Measurements from ENCODE around the gene PKDREJ. TPM values are rescaled to one million over a fixed set of nuclear protein-coding genes. Genes with fewer than 3 reads are reported as not detected.

PKDREJ gene
- polyA plus RNA-seq, 1 donor (not counting 4 experiments of a cell fraction or from before 2014, with no cell fraction given): 0.01 TPM

- Histone ChIP-seq H3K4me3 (ENCODE audit: control insufficient read depth in 2 of 3, extremely low read depth in 1 of 3, insufficient read depth in 2 of 3, low read depth in 1 of 3, low read length in 3 of 3) (peak overlapping the region; percentile 54 to 91 (median 80)), H2AFZ (ENCODE audit: control insufficient read depth, low read length) (peak overlapping the region; percentile 71), H3K4me1 (ENCODE audit: control insufficient read depth, extremely low read depth, insufficient read depth, low read length) (peaks cover 13% of the 10 kb centered on the region), H3K27me3 (ENCODE audit: control insufficient read depth, extremely low read depth, insufficient read depth, low read length) (no peaks in the 10 kb centered on the region), H3K9ac (ENCODE audit: control insufficient read depth, extremely low read depth, insufficient read depth, low read length) (peak overlapping the region; percentile 84), H3K9me1 (ENCODE audit: control insufficient read depth, extremely low read depth, insufficient read depth, low read length) (no peaks in the 10 kb centered on the region), H3K4me2 (ENCODE audit: control insufficient read depth, extremely low read depth, insufficient read depth, low read depth, low read length) (peak overlapping the region; percentile 98), H4K20me1 (ENCODE audit: control insufficient read depth, extremely low read depth, insufficient read depth, low read length) (no peaks in the 10 kb centered on the region), H3K79me2 (ENCODE audit: control insufficient read depth, insufficient read depth, low read length) (peaks cover 30% of the 10 kb centered on the region), H3K36me3 (ENCODE audit: control insufficient read depth in 2 of 2, extremely low read depth in 1 of 2, insufficient read depth in 2 of 2, low read length in 2 of 2) (peaks cover 5 to 27% of the 10 kb centered on the region in 2 experiments), H3K27ac (ENCODE audit: control insufficient read depth, insufficient read depth, low read length) (peak overlapping the region; percentile 78), H3K9me3 (ENCODE audit: control insufficient read depth, low read depth, low read length) (no peaks in the 10 kb centered on the region)
- TF ChIP-seq EZH2 (IDR thresholded peaks at IDR 0.05; ENCODE audit: low read length): no peak
- TF ChIP-seq CTCF (optimal IDR thresholded peaks at IDR 0.05 in 1 of 3, IDR thresholded peaks at IDR 0.05 in 1 of 3, conservative IDR thresholded peaks at IDR 0.05 in 1 of 3; ENCODE audit: extremely low read depth in 1 of 3, insufficient read depth in 2 of 3, low read length in 3 of 3): no peak
- no peak for DNase-seq (ENCODE audit: low read depth, low spot score)
- no peak for FAIRE-seq
- dilution Hi-C loops (cut with MboI; ENCODE audit: extremely low pct_ligation_motif_present, low sequenced_read_pairs): no loop called here
Observed at GRCh38 chr22:46297151-46297812, 34.1 kb upstream of the PKDREJ start.

GRCh38 chr22:46296257-46297150 lies 33.4 kb upstream of the PKDREJ start, which contains the start of gene GTSE1:
TSS of gene GTSE1 (plus strand) at chr22:46296870. CDS start at chr22:46297401, 531 bp downstream.
- Histone ChIP-seq H3K4me3 (ENCODE audit: control insufficient read depth in 2 of 3, extremely low read depth in 1 of 3, insufficient read depth in 2 of 3, low read depth in 1 of 3, low read length in 3 of 3) (peak within 1 kb of the TSS; percentile 54 to 91 (median 80)), H3K36me3 (ENCODE audit: control insufficient read depth in 2 of 2, extremely low read depth in 1 of 2, insufficient read depth in 2 of 2, low read length in 2 of 2) (peaks cover 8 to 27% of the 10 kb centered on the region in 2 experiments), H3K79me2 (ENCODE audit: control insufficient read depth, insufficient read depth, low read length) (peaks cover 26% of the 10 kb centered on the region), H3K27me3 (ENCODE audit: control insufficient read depth, extremely low read depth, insufficient read depth, low read length) (no peaks in the 10 kb centered on the region), H3K27ac (ENCODE audit: control insufficient read depth, insufficient read depth, low read length) (peak within 1 kb of the TSS; percentile 78), H3K9me1 (ENCODE audit: control insufficient read depth, extremely low read depth, insufficient read depth, low read length) (no peaks in the 10 kb centered on the region), H4K20me1 (ENCODE audit: control insufficient read depth, extremely low read depth, insufficient read depth, low read length) (no peaks in the 10 kb centered on the region), H3K4me1 (ENCODE audit: control insufficient read depth, extremely low read depth, insufficient read depth, low read length) (peaks cover 13% of the 10 kb centered on the region), H3K4me2 (ENCODE audit: control insufficient read depth, extremely low read depth, insufficient read depth, low read depth, low read length) (peak within 1 kb of the TSS; percentile 98), H3K9me3 (ENCODE audit: control insufficient read depth, low read depth, low read length) (no peaks in the 10 kb centered on the region), H2AFZ (ENCODE audit: control insufficient read depth, low read length) (peak within 1 kb of the TSS; percentile 97), H3K9ac (ENCODE audit: control insufficient read depth, extremely low read depth, insufficient read depth, low read length) (peak within 1 kb of the TSS; percentile 84)
- FAIRE-seq (peak; percentile 83), DNase-seq (ENCODE audit: low read depth, low spot score) (peak; percentile 81)
- TF ChIP-seq EZH2 (IDR thresholded peaks at IDR 0.05; ENCODE audit: low read length) (no peak), CTCF (optimal IDR thresholded peaks at IDR 0.05 in 1 of 3, IDR thresholded peaks at IDR 0.05 in 1 of 3, conservative IDR thresholded peaks at IDR 0.05 in 1 of 3; ENCODE audit: extremely low read depth in 1 of 3, insufficient read depth in 2 of 3, low read length in 3 of 3) (peak in 1 of 3 experiments; percentile 57)
- dilution Hi-C loops (cut with MboI; ENCODE audit: extremely low pct_ligation_motif_present, low sequenced_read_pairs): no loop called here

Measured in keratinocyte (primary cell).